NCI-H2171 (cell line): ENCODE measurements around the gene CC2D2B.
"Not testable (repeated sequence)": the region's sequence is repeated elsewhere in the genome, so short reads cannot be mapped to it uniquely, and the experiment has no call there.

Experiments used
- DNase-seq: peaks from one replicate; lab custom pipeline; 2025; lab: John Stamatoyannopoulos, UW

The CC2D2B gene

GRCh38 chr10:95907456-95908253, at the start of gene CC2D2B:
Gene CC2D2B (plus strand): TSS chr10:95907975. CDS start chr10:95911324, 3,349 bp downstream.
- peak; percentile 53 for DNase-seq

- DNase-seq: no peak
Observed at GRCh38 chr10:95860166-95860940, 47.4 kb upstream of the CC2D2B start.

GRCh38 chr10:95861386-95861785, 46.4 kb upstream of the CC2D2B start:
- DNase-seq: no peak

GRCh38 chr10:95864906-95865813, 42.6 kb upstream of the CC2D2B start:
- DNase-seq: no peak

GRCh38 chr10:95865814-95866466, 41.8 kb upstream of the CC2D2B start:
- no peak for DNase-seq

GRCh38 chr10:95866467-95866842, 41.3 kb upstream of the CC2D2B start:
- no peak for DNase-seq

GRCh38 chr10:95867866-95868265, 39.9 kb upstream of the CC2D2B start:
- no peak for DNase-seq

- no peak for DNase-seq
Observed at GRCh38 chr10:95872158-95872711, 35.5 kb upstream of the CC2D2B start.

- no peak for DNase-seq
Observed at GRCh38 chr10:95873139-95873538, 34.6 kb upstream of the CC2D2B start.

- no peak for DNase-seq
Observed at GRCh38 chr10:95873651-95874050, 34.1 kb upstream of the CC2D2B start.

GRCh38 chr10:95874783-95875182, 33.0 kb upstream of the CC2D2B start:
- not testable (repeated sequence) for DNase-seq

GRCh38 chr10:95876756-95877155, 31.0 kb upstream of the CC2D2B start:
- DNase-seq: no peak

- DNase-seq: no peak
Observed at GRCh38 chr10:95877881-95878280, 29.9 kb upstream of the CC2D2B start.

GRCh38 chr10:95880704-95881103, 27.1 kb upstream of the CC2D2B start:
- no peak for DNase-seq

- no peak for DNase-seq
Observed at GRCh38 chr10:95881316-95881715, 26.5 kb upstream of the CC2D2B start.

GRCh38 chr10:95889830-95890229, 17.9 kb upstream of the CC2D2B start:
- no peak for DNase-seq

- no peak for DNase-seq
Observed at GRCh38 chr10:95896071-95896850, 11.5 kb upstream of the CC2D2B start.

- DNase-seq: not testable (repeated sequence)
Observed at GRCh38 chr10:95905897-95906580, 1.7 kb upstream of the CC2D2B start.

- peak; percentile 2 for DNase-seq
Observed at GRCh38 chr10:95906677-95907455, 909 bp upstream of the CC2D2B start.
